ENCODE measurements around the gene CALR.
"Not testable (repeated sequence)": the region's sequence is repeated elsewhere in the genome, so short reads cannot be mapped to it uniquely, and the experiment has no call there.

Gene CALR

GRCh38 chr19:12937927-12938778 is at the start of gene CALR:
Gene CALR (plus strand): TSS chr19:12938609. CDS start chr19:12938680, 71 bp downstream.
- Histone ChIP-seq H3K4me1 (ENCODE audit: control insufficient read depth, insufficient read depth, low read length) (peaks cover 16% of the 10 kb centered on the region), H3K27ac (ENCODE audit: low read depth, low read length) (peak within 1 kb of the TSS; percentile 94), H3K9ac (ENCODE audit: low read length) (peak within 1 kb of the TSS; percentile 94), H3K27me3 (ENCODE audit: control insufficient read depth, insufficient read depth, low read length) (no peaks in the 10 kb centered on the region), H3K36me3 (ENCODE audit: control insufficient read depth, insufficient read depth, low read length) (peaks cover 20% of the 10 kb centered on the region), H3K4me3 (ENCODE audit: low read length) (peak within 1 kb of the TSS; percentile 81)

- not testable (repeated sequence) for H3K27ac ChIP-seq (ENCODE audit: low read depth, low read length); H3K4me1 ChIP-seq (ENCODE audit: control insufficient read depth, insufficient read depth, low read length); H3K36me3 ChIP-seq (ENCODE audit: control insufficient read depth, insufficient read depth, low read length); H3K9ac ChIP-seq (ENCODE audit: low read length); H3K27me3 ChIP-seq (ENCODE audit: control insufficient read depth, insufficient read depth, low read length)
- peak overlapping the region; percentile 60 for H3K4me3 ChIP-seq (ENCODE audit: low read length)
Observed at GRCh38 chr19:12890299-12890786, 48.1 kb upstream of the CALR start.

GRCh38 chr19:12890787-12891552 is 47.4 kb upstream of the CALR start, which contains the start of gene GCDH:
Gene GCDH (plus strand): TSS chr19:12891160. CDS start chr19:12891305, 145 bp downstream.
- Histone ChIP-seq H3K4me3 (ENCODE audit: low read length) (peak within 1 kb of the TSS; percentile 84), H3K9ac (ENCODE audit: low read length) (peak within 1 kb of the TSS; percentile 78), H3K27ac (ENCODE audit: low read depth, low read length) (peak within 1 kb of the TSS; percentile 6), H3K36me3 (ENCODE audit: control insufficient read depth, insufficient read depth, low read length) (no peaks in the 10 kb centered on the region), H3K4me1 (ENCODE audit: control insufficient read depth, insufficient read depth, low read length) (peaks cover 9% of the 10 kb centered on the region), H3K27me3 (ENCODE audit: control insufficient read depth, insufficient read depth, low read length) (no peaks in the 10 kb centered on the region)

- Histone ChIP-seq H3K27ac (ENCODE audit: low read depth, low read length) (peak overlapping the region; percentile 6), H3K27me3 (ENCODE audit: control insufficient read depth, insufficient read depth, low read length) (no peaks in the 10 kb centered on the region), H3K4me3 (ENCODE audit: low read length) (peak overlapping the region; percentile 84), H3K9ac (ENCODE audit: low read length) (peak overlapping the region; percentile 78), H3K36me3 (ENCODE audit: control insufficient read depth, insufficient read depth, low read length) (peaks cover under 1% of the 10 kb centered on the region), H3K4me1 (ENCODE audit: control insufficient read depth, insufficient read depth, low read length) (peaks cover 9% of the 10 kb centered on the region)
Observed at GRCh38 chr19:12891553-12892021, 46.8 kb upstream of the CALR start.

- H3K27ac ChIP-seq (ENCODE audit: low read depth, low read length): no peak overlapping the region
- H3K4me3 ChIP-seq (ENCODE audit: low read length): no peak overlapping the region
- no peak overlapping the region for H3K9ac ChIP-seq (ENCODE audit: low read length)
- H3K4me1 ChIP-seq (ENCODE audit: control insufficient read depth, insufficient read depth, low read length): peaks cover 9% of the 10 kb centered on the region
- H3K27me3 ChIP-seq (ENCODE audit: control insufficient read depth, insufficient read depth, low read length): no peaks in the 10 kb centered on the region
- H3K36me3 ChIP-seq (ENCODE audit: control insufficient read depth, insufficient read depth, low read length): peaks cover 11% of the 10 kb centered on the region
Observed at GRCh38 chr19:12893582-12893981, 44.8 kb upstream of the CALR start.

GRCh38 chr19:12896460-12896859 is 41.9 kb upstream of the CALR start:
- Histone ChIP-seq H3K27ac (ENCODE audit: low read depth, low read length) (no peak overlapping the region), H3K9ac (ENCODE audit: low read length) (no peak overlapping the region), H3K36me3 (ENCODE audit: control insufficient read depth, insufficient read depth, low read length) (peaks cover 13% of the 10 kb centered on the region), H3K27me3 (ENCODE audit: control insufficient read depth, insufficient read depth, low read length) (no peaks in the 10 kb centered on the region), H3K4me3 (ENCODE audit: low read length) (no peak overlapping the region), H3K4me1 (ENCODE audit: control insufficient read depth, insufficient read depth, low read length) (peaks cover 5% of the 10 kb centered on the region)

- Histone ChIP-seq H3K36me3 (ENCODE audit: control insufficient read depth, insufficient read depth, low read length) (peaks cover 13% of the 10 kb centered on the region), H3K4me3 (ENCODE audit: low read length) (no peak overlapping the region), H3K4me1 (ENCODE audit: control insufficient read depth, insufficient read depth, low read length) (no peaks in the 10 kb centered on the region), H3K27ac (ENCODE audit: low read depth, low read length) (no peak overlapping the region), H3K9ac (ENCODE audit: low read length) (no peak overlapping the region), H3K27me3 (ENCODE audit: control insufficient read depth, insufficient read depth, low read length) (no peaks in the 10 kb centered on the region)
Observed at GRCh38 chr19:12899891-12900518, 38.4 kb upstream of the CALR start.

GRCh38 chr19:12907166-12907565 is 31.2 kb upstream of the CALR start:
- Histone ChIP-seq H3K4me3 (ENCODE audit: low read length) (no peak overlapping the region), H3K27ac (ENCODE audit: low read depth, low read length) (no peak overlapping the region), H3K9ac (ENCODE audit: low read length) (no peak overlapping the region), H3K4me1 (ENCODE audit: control insufficient read depth, insufficient read depth, low read length) (peaks cover under 1% of the 10 kb centered on the region), H3K36me3 (ENCODE audit: control insufficient read depth, insufficient read depth, low read length) (no peaks in the 10 kb centered on the region), H3K27me3 (ENCODE audit: control insufficient read depth, insufficient read depth, low read length) (no peaks in the 10 kb centered on the region)

GRCh38 chr19:12912571-12912970 is 25.8 kb upstream of the CALR start:
- H3K4me1 ChIP-seq (ENCODE audit: control insufficient read depth, insufficient read depth, low read length): peaks cover 19% of the 10 kb centered on the region
- H3K9ac ChIP-seq (ENCODE audit: low read length): no peak overlapping the region
- no peak overlapping the region for H3K4me3 ChIP-seq (ENCODE audit: low read length)
- H3K27me3 ChIP-seq (ENCODE audit: control insufficient read depth, insufficient read depth, low read length): no peaks in the 10 kb centered on the region
- H3K27ac ChIP-seq (ENCODE audit: low read depth, low read length): peak overlapping the region; percentile 85
- no peaks in the 10 kb centered on the region for H3K36me3 ChIP-seq (ENCODE audit: control insufficient read depth, insufficient read depth, low read length)

GRCh38 chr19:12913011-12913561 is 25.3 kb upstream of the CALR start:
- Histone ChIP-seq H3K9ac (ENCODE audit: low read length) (no peak overlapping the region), H3K36me3 (ENCODE audit: control insufficient read depth, insufficient read depth, low read length) (no peaks in the 10 kb centered on the region), H3K4me1 (ENCODE audit: control insufficient read depth, insufficient read depth, low read length) (peaks cover 19% of the 10 kb centered on the region), H3K27ac (ENCODE audit: low read depth, low read length) (peak overlapping the region; percentile 85), H3K27me3 (ENCODE audit: control insufficient read depth, insufficient read depth, low read length) (no peaks in the 10 kb centered on the region), H3K4me3 (ENCODE audit: low read length) (no peak overlapping the region)

- Histone ChIP-seq H3K36me3 (ENCODE audit: control insufficient read depth, insufficient read depth, low read length) (no peaks in the 10 kb centered on the region), H3K4me3 (ENCODE audit: low read length) (peak overlapping the region; percentile 27), H3K27me3 (ENCODE audit: control insufficient read depth, insufficient read depth, low read length) (no peaks in the 10 kb centered on the region), H3K27ac (ENCODE audit: low read depth, low read length) (peak overlapping the region; percentile 85), H3K4me1 (ENCODE audit: control insufficient read depth, insufficient read depth, low read length) (peaks cover 19% of the 10 kb centered on the region), H3K9ac (ENCODE audit: low read length) (no peak overlapping the region)
Observed at GRCh38 chr19:12913851-12914690, 24.3 kb upstream of the CALR start.
